GM19099 (cell line): ENCODE data around the gene STK31.

ENCODE experiments used
- POLR2A ChIP-seq: IDR thresholded peaks from 3 replicates; pipeline ENCODE4 v1.6.1; 2011; ENCODE audit warnings: low read depth; ENCODE audit not compliant: insufficient read length; ENCODE audit errors: extremely low read depth

STK31 gene

GRCh38 chr7:23759671-23760391 is 49.8 kb downstream of the STK31 start:
- no peak for TF ChIP-seq POLR2A

- TF ChIP-seq POLR2A, result no peak
These were observed 55.9 kb downstream of the STK31 start for GRCh38 chr7:23765943-23766342.

GRCh38 chr7:23767514-23767913 is 57.5 kb downstream of the STK31 start:
- TF ChIP-seq POLR2A, result no peak

- no peak for TF ChIP-seq POLR2A
These were observed 58.0 kb downstream of the STK31 start for GRCh38 chr7:23768022-23768421.

- TF ChIP-seq POLR2A, result no peak
These were observed 73.1 kb downstream of the STK31 start for GRCh38 chr7:23783115-23783514.

GRCh38 chr7:23787272-23787671 is 77.3 kb downstream of the STK31 start:
- TF ChIP-seq POLR2A, result no peak

GRCh38 chr7:23788843-23789242 is 78.8 kb downstream of the STK31 start:
- TF ChIP-seq POLR2A, result no peak

GRCh38 chr7:23791721-23792120 is 81.7 kb downstream of the STK31 start:
- no peak for TF ChIP-seq POLR2A

- TF ChIP-seq POLR2A, result no peak
These were observed 92.8 kb downstream of the STK31 start for GRCh38 chr7:23802720-23803397.

GRCh38 chr7:23804707-23805106 is 94.7 kb downstream of the STK31 start:
- no peak for TF ChIP-seq POLR2A

- no peak for TF ChIP-seq POLR2A
These were observed 98.4 kb downstream of the STK31 start for GRCh38 chr7:23808421-23808820.

GRCh38 chr7:23810099-23810498 is 100.1 kb downstream of the STK31 start:
- TF ChIP-seq POLR2A, result no peak

GRCh38 chr7:23811540-23811939 is 101.5 kb downstream of the STK31 start:
- no peak for TF ChIP-seq POLR2A

- no peak for TF ChIP-seq POLR2A
These were observed 123.4 kb downstream of the STK31 start for GRCh38 chr7:23833405-23833804.

GRCh38 chr7:23852135-23852534 is 142.1 kb downstream of the STK31 start:
- TF ChIP-seq POLR2A, result no peak

- TF ChIP-seq POLR2A, result no peak
These were observed 143.0 kb downstream of the STK31 start for GRCh38 chr7:23852988-23853387.
